ENCODE measurements around the gene NLGN1. TPM values are rescaled to one million over a fixed set of nuclear protein-coding genes. Genes with fewer than 3 reads are reported as not detected.

The NLGN1 gene
- total RNA-seq, 1 donor from 2014 or later: 34.8 TPM

DNA sequence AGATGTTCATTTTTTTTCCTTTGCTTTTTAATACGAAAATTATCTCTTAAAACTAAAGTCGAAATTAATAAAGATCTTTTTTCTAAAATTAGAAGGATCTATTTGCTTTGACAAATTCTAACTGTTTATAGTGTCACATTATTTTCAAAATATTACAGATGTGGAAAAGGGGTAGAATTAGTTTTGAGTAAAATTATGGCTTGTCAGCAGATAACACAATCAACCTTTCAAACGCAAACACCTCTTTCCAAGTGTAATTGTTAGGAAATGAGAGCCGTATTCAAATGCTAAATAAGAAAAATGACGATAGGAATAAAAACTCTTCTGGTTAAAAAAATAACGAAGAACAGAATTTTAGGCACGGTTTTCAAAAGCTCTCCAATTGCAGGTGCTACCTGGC lies 704.7 kb downstream of the NLGN1 start:
- Histone ChIP-seq H3K4me2 (no peak overlapping the region), H3F3A (ENCODE audit: low read depth) (no peaks in the 10 kb centered on the region), H3K79me2 (ENCODE audit: low read depth) (no peaks in the 10 kb centered on the region), H2AFZ (replicated peaks) (no peak overlapping the region), H3K9ac (no peak overlapping the region), H3K4me1 (no peaks in the 10 kb centered on the region), H3K27ac (no peak overlapping the region), H3K27me3 (no peaks in the 10 kb centered on the region), H3K36me3 (no peaks in the 10 kb centered on the region), H4K20me1 (ENCODE audit: low read depth) (no peaks in the 10 kb centered on the region), H3K4me3 (no peak overlapping the region), H3K9me3 (ENCODE audit: low read depth) (no peaks in the 10 kb centered on the region)
- Mint-ChIP-seq H3K4me1 (no peaks in the 10 kb centered on the region), H3K27ac (no peak overlapping the region), H3K36me3 (no peaks in the 10 kb centered on the region), H3K4me3 (no peak overlapping the region), H3K27me3 (ENCODE audit: insufficient read depth, low read depth) (no peaks in the 10 kb centered on the region), H3K9me3 (no peaks in the 10 kb centered on the region)
- TF ChIP-seq, protein P1, sequence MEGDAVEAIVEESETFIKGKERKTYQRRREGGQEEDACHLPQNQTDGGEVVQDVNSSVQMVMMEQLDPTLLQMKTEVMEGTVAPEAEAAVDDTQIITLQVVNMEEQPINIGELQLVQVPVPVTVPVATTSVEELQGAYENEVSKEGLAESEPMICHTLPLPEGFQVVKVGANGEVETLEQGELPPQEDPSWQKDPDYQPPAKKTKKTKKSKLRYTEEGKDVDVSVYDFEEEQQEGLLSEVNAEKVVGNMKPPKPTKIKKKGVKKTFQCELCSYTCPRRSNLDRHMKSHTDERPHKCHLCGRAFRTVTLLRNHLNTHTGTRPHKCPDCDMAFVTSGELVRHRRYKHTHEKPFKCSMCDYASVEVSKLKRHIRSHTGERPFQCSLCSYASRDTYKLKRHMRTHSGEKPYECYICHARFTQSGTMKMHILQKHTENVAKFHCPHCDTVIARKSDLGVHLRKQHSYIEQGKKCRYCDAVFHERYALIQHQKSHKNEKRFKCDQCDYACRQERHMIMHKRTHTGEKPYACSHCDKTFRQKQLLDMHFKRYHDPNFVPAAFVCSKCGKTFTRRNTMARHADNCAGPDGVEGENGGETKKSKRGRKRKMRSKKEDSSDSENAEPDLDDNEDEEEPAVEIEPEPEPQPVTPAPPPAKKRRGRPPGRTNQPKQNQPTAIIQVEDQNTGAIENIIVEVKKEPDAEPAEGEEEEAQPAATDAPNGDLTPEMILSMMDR (IDR thresholded peaks at IDR 0.05): no peak
- TF ChIP-seq EZH2phosphoT487 (IDR thresholded peaks at IDR 0.05): no peak
- TF ChIP-seq EZH2 (IDR thresholded peaks at IDR 0.05): no peak
- DNase-seq (ENCODE audit: low spot score): no peak

DNA sequence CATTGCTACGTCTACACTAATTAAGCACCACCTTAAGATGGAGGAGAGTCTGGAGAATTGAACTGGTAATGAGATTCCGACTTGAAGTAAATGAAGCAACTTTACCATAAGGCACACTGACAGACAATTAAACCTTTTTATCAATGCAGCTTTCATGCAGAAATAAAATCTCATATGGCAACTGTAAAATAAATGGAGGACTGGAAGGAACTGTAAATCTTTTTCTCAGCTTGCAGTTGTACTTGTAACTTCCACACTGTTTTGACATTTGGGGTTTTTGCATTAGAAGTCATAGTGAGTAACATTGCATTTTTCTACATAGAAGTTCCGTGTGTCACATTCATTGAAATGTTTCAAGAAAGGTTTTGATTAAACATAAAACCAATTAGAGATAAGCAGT lies 705.3 kb downstream of the NLGN1 start:
- no peak overlapping the region for H3K9ac ChIP-seq
- Mint-ChIP-seq H3K36me3 (no peaks in the 10 kb centered on the region), H3K4me3 (no peak overlapping the region), H3K27me3 (ENCODE audit: insufficient read depth, low read depth) (no peaks in the 10 kb centered on the region), H3K9me3 (no peaks in the 10 kb centered on the region), H3K4me1 (no peaks in the 10 kb centered on the region), H3K27ac (no peak overlapping the region)
- no peaks in the 10 kb centered on the region for H3K9me3 ChIP-seq (ENCODE audit: low read depth)
- H3K79me2 ChIP-seq (ENCODE audit: low read depth): no peaks in the 10 kb centered on the region
- no peaks in the 10 kb centered on the region for H4K20me1 ChIP-seq (ENCODE audit: low read depth)
- no peak overlapping the region for H3K4me2 ChIP-seq
- no peaks in the 10 kb centered on the region for H3F3A ChIP-seq (ENCODE audit: low read depth)
- DNase-seq (ENCODE audit: low spot score): no peak
- no peaks in the 10 kb centered on the region for H3K4me1 ChIP-seq
- no peaks in the 10 kb centered on the region for H3K36me3 ChIP-seq
- H2AFZ ChIP-seq (replicated peaks): no peak overlapping the region
- H3K4me3 ChIP-seq: no peak overlapping the region
- H3K27ac ChIP-seq: no peak overlapping the region
- H3K27me3 ChIP-seq: no peaks in the 10 kb centered on the region
- TF ChIP-seq EZH2 (IDR thresholded peaks at IDR 0.05): no peak
- TF ChIP-seq EZH2phosphoT487 (IDR thresholded peaks at IDR 0.05): no peak
- TF ChIP-seq, protein P1 (IDR thresholded peaks at IDR 0.05): no peak

DNA sequence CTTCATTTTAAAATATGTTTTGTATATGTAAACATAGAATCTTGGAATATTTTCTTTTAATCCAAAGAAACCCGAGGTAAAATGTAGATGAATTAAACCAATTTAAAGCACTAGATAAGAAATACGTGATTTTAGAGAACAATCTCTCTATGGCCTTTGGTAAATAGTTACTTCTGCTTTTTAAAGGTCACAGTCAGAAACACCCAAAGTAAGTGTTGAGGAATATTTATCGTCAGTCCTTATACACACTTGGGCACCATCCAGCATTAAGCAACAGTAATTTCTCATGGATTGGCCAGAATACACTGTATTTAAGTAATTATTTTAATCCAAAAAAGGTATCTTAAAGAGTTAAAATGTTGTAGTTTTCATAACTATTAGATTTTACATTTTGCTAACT lies 713.2 kb downstream of the NLGN1 start:
- no peaks in the 10 kb centered on the region for H3K4me1 ChIP-seq
- no peak overlapping the region for H3K27ac ChIP-seq
- DNase-seq (ENCODE audit: low spot score): no peak
- no peak overlapping the region for H2AFZ ChIP-seq (replicated peaks)
- TF ChIP-seq, protein P1 (IDR thresholded peaks at IDR 0.05): no peak
- no peak for TF ChIP-seq EZH2 (IDR thresholded peaks at IDR 0.05)
- no peak for TF ChIP-seq EZH2phosphoT487 (IDR thresholded peaks at IDR 0.05)
- no peaks in the 10 kb centered on the region for H3K4me1 Mint-ChIP-seq
- H3K4me2 ChIP-seq: no peak overlapping the region
- H3K9ac ChIP-seq: no peak overlapping the region
- H3F3A ChIP-seq (ENCODE audit: low read depth): no peaks in the 10 kb centered on the region
- H3K27me3 ChIP-seq: no peaks in the 10 kb centered on the region
- no peaks in the 10 kb centered on the region for H3K9me3 ChIP-seq (ENCODE audit: low read depth)
- no peaks in the 10 kb centered on the region for H4K20me1 ChIP-seq (ENCODE audit: low read depth)
- no peaks in the 10 kb centered on the region for H3K27me3 Mint-ChIP-seq (ENCODE audit: insufficient read depth, low read depth)
- H3K36me3 Mint-ChIP-seq: no peaks in the 10 kb centered on the region
- no peak overlapping the region for H3K27ac Mint-ChIP-seq
- H3K9me3 Mint-ChIP-seq: no peaks in the 10 kb centered on the region
- no peak overlapping the region for H3K4me3 Mint-ChIP-seq
- no peaks in the 10 kb centered on the region for H3K36me3 ChIP-seq
- H3K4me3 ChIP-seq: no peak overlapping the region
- H3K79me2 ChIP-seq (ENCODE audit: low read depth): no peaks in the 10 kb centered on the region
